Measurements from ENCODE around the gene FBLN1.
A peak's percentile ranks its signal among the peaks of the same experiment; 100 is the strongest.

FBLN1 gene

GRCh38 chr22:45455212-45455611 lies 47.5 kb upstream of the FBLN1 start (continued):
- no peak for TF ChIP-seq SCRT1 (tag by site-specific recombination; IDR thresholded peaks at IDR 0.05; ENCODE audit: borderline replicate concordance)
- TF ChIP-seq, protein P1, sequence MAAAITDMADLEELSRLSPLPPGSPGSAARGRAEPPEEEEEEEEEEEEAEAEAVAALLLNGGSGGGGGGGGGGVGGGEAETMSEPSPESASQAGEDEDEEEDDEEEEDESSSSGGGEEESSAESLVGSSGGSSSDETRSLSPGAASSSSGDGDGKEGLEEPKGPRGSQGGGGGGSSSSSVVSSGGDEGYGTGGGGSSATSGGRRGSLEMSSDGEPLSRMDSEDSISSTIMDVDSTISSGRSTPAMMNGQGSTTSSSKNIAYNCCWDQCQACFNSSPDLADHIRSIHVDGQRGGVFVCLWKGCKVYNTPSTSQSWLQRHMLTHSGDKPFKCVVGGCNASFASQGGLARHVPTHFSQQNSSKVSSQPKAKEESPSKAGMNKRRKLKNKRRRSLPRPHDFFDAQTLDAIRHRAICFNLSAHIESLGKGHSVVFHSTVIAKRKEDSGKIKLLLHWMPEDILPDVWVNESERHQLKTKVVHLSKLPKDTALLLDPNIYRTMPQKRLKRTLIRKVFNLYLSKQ (tag by site-specific recombination; IDR thresholded peaks at IDR 0.05; ENCODE audit: borderline replicate concordance): no peak
- no peak for TF ChIP-seq INSM2 (tag by site-specific recombination; IDR thresholded peaks at IDR 0.05)
- TF ChIP-seq ZNF169 (tag by site-specific recombination; IDR thresholded peaks at IDR 0.05): no peak
- TF ChIP-seq ZNF394 (tag by site-specific recombination; IDR thresholded peaks at IDR 0.05; ENCODE audit: borderline replicate concordance): no peak
- TF ChIP-seq ZNF555 (tag by site-specific recombination; conservative IDR thresholded peaks at IDR 0.05): no peak
- TF ChIP-seq ZNF514 (tag by site-specific recombination; IDR thresholded peaks at IDR 0.05): no peak
- TF ChIP-seq, protein P2, sequence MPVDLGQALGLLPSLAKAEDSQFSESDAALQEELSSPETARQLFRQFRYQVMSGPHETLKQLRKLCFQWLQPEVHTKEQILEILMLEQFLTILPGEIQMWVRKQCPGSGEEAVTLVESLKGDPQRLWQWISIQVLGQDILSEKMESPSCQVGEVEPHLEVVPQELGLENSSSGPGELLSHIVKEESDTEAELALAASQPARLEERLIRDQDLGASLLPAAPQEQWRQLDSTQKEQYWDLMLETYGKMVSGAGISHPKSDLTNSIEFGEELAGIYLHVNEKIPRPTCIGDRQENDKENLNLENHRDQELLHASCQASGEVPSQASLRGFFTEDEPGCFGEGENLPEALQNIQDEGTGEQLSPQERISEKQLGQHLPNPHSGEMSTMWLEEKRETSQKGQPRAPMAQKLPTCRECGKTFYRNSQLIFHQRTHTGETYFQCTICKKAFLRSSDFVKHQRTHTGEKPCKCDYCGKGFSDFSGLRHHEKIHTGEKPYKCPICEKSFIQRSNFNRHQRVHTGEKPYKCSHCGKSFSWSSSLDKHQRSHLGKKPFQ (tag by site-specific recombination; IDR thresholded peaks at IDR 0.05): no peak
- TF ChIP-seq, protein P3, sequence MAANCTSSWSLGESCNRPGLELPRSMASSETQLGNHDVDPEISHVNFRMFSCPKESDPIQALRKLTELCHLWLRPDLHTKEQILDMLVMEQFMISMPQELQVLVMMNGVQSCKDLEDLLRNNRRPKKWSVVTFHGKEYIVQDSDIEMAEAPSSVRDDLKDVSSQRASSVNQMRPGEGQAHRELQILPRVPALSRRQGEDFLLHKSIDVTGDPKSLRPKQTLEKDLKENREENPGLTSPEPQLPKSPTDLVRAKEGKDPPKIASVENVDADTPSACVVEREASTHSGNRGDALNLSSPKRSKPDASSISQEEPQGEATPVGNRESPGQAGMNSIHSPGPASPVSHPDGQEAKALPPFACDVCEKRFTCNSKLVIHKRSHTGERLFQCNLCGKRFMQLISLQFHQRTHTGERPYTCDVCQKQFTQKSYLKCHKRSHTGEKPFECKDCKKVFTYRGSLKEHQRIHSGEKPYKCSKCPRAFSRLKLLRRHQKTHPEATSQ (tag by site-specific recombination; IDR thresholded peaks at IDR 0.05): no peak

- Histone ChIP-seq H3K9me3 (ENCODE audit: control insufficient read depth, insufficient read depth, low read depth, low read length) (no peaks in the 10 kb centered on the region), H3K36me3 (ENCODE audit: control insufficient read depth in 2 of 2, insufficient read depth in 1 of 2, low read length in 2 of 2) (no peaks in the 10 kb centered on the region), H3K4me3 (ENCODE audit: low read depth, low read length) (no peak overlapping the region), H3K4me1 (ENCODE audit: control insufficient read depth, insufficient read depth, low read length) (no peaks in the 10 kb centered on the region), H3K27ac (ENCODE audit: extremely low read depth, low read depth, low read length) (no peak overlapping the region)
- ChIA-PET POLR2A (no interaction called here), CTCF (interaction anchor here (1.0 to 1.2 kb wide), 2 partner anchors 13 to 14 kb away, joined by 3 to 4 read pairs; no protein-coding TSS in a partner anchor)
- TF ChIP-seq ZNF658 (tag by site-specific recombination; IDR thresholded peaks at IDR 0.05) (no peak), ZNF169 (tag by site-specific recombination; IDR thresholded peaks at IDR 0.05) (no peak), ZXDB (tag by site-specific recombination; IDR thresholded peaks at IDR 0.05) (no peak), SP2 (tag by site-specific recombination; IDR thresholded peaks at IDR 0.05) (no peak), IKZF3 (tag by site-specific recombination; IDR thresholded peaks at IDR 0.05) (no peak), ZNF510 (tag by site-specific recombination; IDR thresholded peaks at IDR 0.05; ENCODE audit: insufficient replicate concordance) (no peak), ZNF664 (tag by site-specific recombination; IDR thresholded peaks at IDR 0.05) (0 out of 2 replicates have a peak, but pooled peaks have one; percentile 14), HOXC10 (CRISPR knock-in tag; IDR thresholded peaks at IDR 0.05) (no peak)
These were observed 47.1 kb upstream of the FBLN1 start for GRCh38 chr22:45455621-45456020.

GRCh38 chr22:45456811-45457210 lies 45.9 kb upstream of the FBLN1 start:
- ChIA-PET CTCF (no interaction called here), POLR2A (no interaction called here)
- no peak overlapping the region for H3K4me3 ChIP-seq (ENCODE audit: low read depth, low read length)
- H3K9me3 ChIP-seq (ENCODE audit: control insufficient read depth, insufficient read depth, low read depth, low read length): no peaks in the 10 kb centered on the region
- H3K36me3 ChIP-seq (ENCODE audit: control insufficient read depth in 2 of 2, insufficient read depth in 1 of 2, low read length in 2 of 2): no peaks in the 10 kb centered on the region
- no peak for TF ChIP-seq ZNF16 (tag by site-specific recombination; IDR thresholded peaks at IDR 0.05; ENCODE audit: low read depth)
- no peak for TF ChIP-seq ZNF366 (tag by site-specific recombination; conservative IDR thresholded peaks at IDR 0.05)
- no peak for TF ChIP-seq ZNF664 (tag by site-specific recombination; IDR thresholded peaks at IDR 0.05)
- no peak for TF ChIP-seq ZNF600 (tag by site-specific recombination; IDR thresholded peaks at IDR 0.05)
- no peak for TF ChIP-seq ZNF514 (tag by site-specific recombination; IDR thresholded peaks at IDR 0.05)
- TF ChIP-seq, protein P2 (tag by site-specific recombination; IDR thresholded peaks at IDR 0.05): no peak
- TF ChIP-seq ZNF19 (tag by site-specific recombination; IDR thresholded peaks at IDR 0.05; ENCODE audit: low read depth): no peak
- no peak for TF ChIP-seq SP7 (tag by site-specific recombination; IDR thresholded peaks at IDR 0.05)
- no peak for TF ChIP-seq ZNF112 (tag by site-specific recombination; IDR thresholded peaks at IDR 0.05)
- no peak for TF ChIP-seq ZNF169 (tag by site-specific recombination; IDR thresholded peaks at IDR 0.05)
- no peak for TF ChIP-seq YY1 (tag by site-specific recombination; IDR thresholded peaks at IDR 0.05)
- TF ChIP-seq ZNF174 (tag by site-specific recombination; IDR thresholded peaks at IDR 0.05): no peak
- no peaks in the 10 kb centered on the region for H3K4me1 ChIP-seq (ENCODE audit: control insufficient read depth, insufficient read depth, low read length)
- no peak overlapping the region for H3K27ac ChIP-seq (ENCODE audit: extremely low read depth, low read depth, low read length)

Measured in HEK293 (cell line).